Trophoblast cell (in vitro differentiated cells and primary cell): ENCODE measurements around the gene SNRK.

ENCODE experiments used
- DNase-seq, 2 donors: peaks; one replicate each; pipeline ENCODE4 v3.0.0-alpha.2; 2016
- H2AFZ ChIP-seq: 2 replicates; pipeline ENCODE4 v1.6.1; 2013; ENCODE audit warnings: low read length, moderate library complexity, mild to moderate bottlenecking; ENCODE audit not compliant: insufficient read depth, poor library complexity
- H2AK5ac ChIP-seq: 2 replicates; pipeline ENCODE4 v1.6.1; 2013; ENCODE audit warnings: mild to moderate bottlenecking, low read length
- H2BK120ac ChIP-seq: 2 replicates; pipeline ENCODE4 v1.6.1; 2013; ENCODE audit warnings: low read length, mild to moderate bottlenecking, moderate library complexity; ENCODE audit not compliant: insufficient read depth, poor library complexity
- H2BK12ac ChIP-seq: 2 replicates; pipeline ENCODE4 v1.6.1; 2013; ENCODE audit warnings: mild to moderate bottlenecking, low read length, moderate library complexity
- H2BK5ac ChIP-seq: 2 replicates; pipeline ENCODE4 v1.6.1; 2013; ENCODE audit warnings: low read length, low read depth, moderate library complexity, mild to moderate bottlenecking; ENCODE audit not compliant: poor library complexity
- H3K14ac ChIP-seq: 2 replicates; pipeline ENCODE4 v1.6.1; 2013; ENCODE audit warnings: mild to moderate bottlenecking, low read length
- H3K18ac ChIP-seq: 2 replicates; pipeline ENCODE4 v1.6.1; 2013; ENCODE audit warnings: mild to moderate bottlenecking, low read length
- H3K23ac ChIP-seq: 2 replicates; pipeline ENCODE4 v1.6.1; 2013; ENCODE audit warnings: low read length
- H3K27ac ChIP-seq: 2 replicates; pipeline ENCODE4 v1.5.1; 2013; ENCODE audit warnings: low read depth, mild to moderate bottlenecking, inconsistent platforms, low read length, moderate library complexity
- H3K27me3 ChIP-seq: 2 replicates; pipeline ENCODE4 v1.6.1; 2013; ENCODE audit warnings: inconsistent platforms, mild to moderate bottlenecking, low read length, moderate library complexity; ENCODE audit not compliant: insufficient read depth
- H3K36me3 ChIP-seq, 2 experiments: 1 replicate in 1 of 2; 2 replicates in 1 of 2; pipeline ENCODE4 v1.6.1; 2013; ENCODE audit warnings: low read length in 2 of 2, mild to moderate bottlenecking in 2 of 2, moderate library complexity in 1 of 2; ENCODE audit not compliant: insufficient read depth in 2 of 2, control insufficient read depth in 1 of 2
- H3K4ac ChIP-seq: 2 replicates; pipeline ENCODE4 v1.6.1; 2013; ENCODE audit warnings: low read depth, mild to moderate bottlenecking, low read length, moderate library complexity
- H3K4me1 ChIP-seq, 2 experiments: 1 replicate in 1 of 2; 2 replicates in 1 of 2; pipeline ENCODE4 v1.6.1; 2013; ENCODE audit warnings: low read length in 2 of 2, mild to moderate bottlenecking in 2 of 2, moderate library complexity in 1 of 2; ENCODE audit not compliant: insufficient read depth in 2 of 2, control insufficient read depth in 1 of 2
- H3K4me2 ChIP-seq: 2 replicates; pipeline ENCODE4 v1.6.1; 2013; ENCODE audit warnings: inconsistent platforms, mild to moderate bottlenecking, low read length, moderate library complexity
- H3K4me3 ChIP-seq: 2 replicates; pipeline ENCODE4 v1.5.1; 2013; ENCODE audit warnings: mild to moderate bottlenecking, low read depth, low read length, inconsistent platforms
- H3K79me1 ChIP-seq: one replicate; pipeline ENCODE4 v1.6.1; 2013; ENCODE audit warnings: low read length
- H3K79me2 ChIP-seq: 2 replicates; pipeline ENCODE4 v1.6.1; 2013; ENCODE audit warnings: low read length, mild to moderate bottlenecking; ENCODE audit not compliant: control insufficient read depth, insufficient read depth, poor library complexity
- H3K9ac ChIP-seq: 2 replicates; pipeline ENCODE4 v1.6.1; 2013; ENCODE audit warnings: mild to moderate bottlenecking, low read length
- H3K9me3 ChIP-seq: 2 replicates; pipeline ENCODE4 v1.6.1; 2013; ENCODE audit warnings: low read depth, mild to moderate bottlenecking, control low read depth, inconsistent platforms, low read length; ENCODE audit not compliant: insufficient read depth
- H4K12ac ChIP-seq: 2 replicates; pipeline ENCODE4 v1.6.1; 2013; ENCODE audit warnings: low read depth, mild to moderate bottlenecking, low read length, moderate library complexity
- H4K8ac ChIP-seq: 2 replicates; pipeline ENCODE4 v1.6.1; 2013; ENCODE audit warnings: low read depth, mild to moderate bottlenecking, low read length, moderate library complexity
- H4K91ac ChIP-seq: one replicate; pipeline ENCODE4 v1.6.1; 2013; ENCODE audit warnings: low read depth, mild to moderate bottlenecking, low read length, moderate library complexity
- WGBS: extraction: QIAGEN DNeasy Blood & Tissue Kit; methylation state at CpG from one replicate; pipeline ENCODE4 v1.1.7; 2013; ENCODE audit warnings: missing lambda C conversion rate; ENCODE audit not compliant: insufficient read length, insufficient coverage; ENCODE audit errors: extremely low coverage; 5-methylcytosine and 5-hydroxymethylcytosine counted together

The SNRK gene

GRCh38 chr3:43281020-43281419 lies 5.3 kb upstream of the SNRK start:
- H4K8ac ChIP-seq, result no peak overlapping the region
- H3K27me3 ChIP-seq, result no peaks in the 10 kb centered on the region
- no peaks in the 10 kb centered on the region for H3K36me3 ChIP-seq
- DNase-seq, result no peak
- H3K4me3 ChIP-seq, result no peak overlapping the region
- H3K9me3 ChIP-seq, result no peaks in the 10 kb centered on the region
- H3K18ac ChIP-seq, result no peak overlapping the region
- no peak overlapping the region for H3K4ac ChIP-seq
- no peak overlapping the region for H4K12ac ChIP-seq
- WGBS, result no CpG with 5 or more reads among the region's 2 CpGs
- no peaks in the 10 kb centered on the region for H3K4me1 ChIP-seq
- no peak overlapping the region for H3K14ac ChIP-seq
- H3K79me1 ChIP-seq, result no peaks in the 10 kb centered on the region
- no peak overlapping the region for H4K91ac ChIP-seq
- H2AFZ ChIP-seq, result no peak overlapping the region
- no peak overlapping the region for H3K27ac ChIP-seq
- H2BK12ac ChIP-seq, result no peak overlapping the region
- no peak overlapping the region for H3K4me2 ChIP-seq
- no peaks in the 10 kb centered on the region for H3K79me2 ChIP-seq
- H3K9ac ChIP-seq, result no peak overlapping the region
- H2BK5ac ChIP-seq, result no peak overlapping the region
- H3K23ac ChIP-seq, result no peak overlapping the region
- no peak overlapping the region for H2BK120ac ChIP-seq
- no peak overlapping the region for H2AK5ac ChIP-seq

- DNase-seq, result no peak
- Histone ChIP-seq H3K9me3 (no peaks in the 10 kb centered on the region), H3K27ac (no peak overlapping the region), H3K4me3 (no peak overlapping the region), H2BK5ac (no peak overlapping the region), H3K4ac (no peak overlapping the region), H4K91ac (no peak overlapping the region), H3K4me2 (no peak overlapping the region), H2BK12ac (no peak overlapping the region), H3K36me3 (no peaks in the 10 kb centered on the region), H2AFZ (no peak overlapping the region), H2AK5ac (no peak overlapping the region), H3K9ac (no peak overlapping the region), H3K27me3 (no peaks in the 10 kb centered on the region), H3K79me2 (peaks cover 6% of the 10 kb centered on the region), H4K8ac (no peak overlapping the region), H3K79me1 (peaks cover 2% of the 10 kb centered on the region), H3K23ac (no peak overlapping the region), H2BK120ac (no peak overlapping the region), H4K12ac (no peak overlapping the region), H3K18ac (no peak overlapping the region), H3K4me1 (peaks cover 2 to 6% of the 10 kb centered on the region in 2 experiments), H3K14ac (no peak overlapping the region)
- no CpG with 5 or more reads among the region's 1 CpG for WGBS
Observed at GRCh38 chr3:43284171-43284570, 2.2 kb upstream of the SNRK start.

GRCh38 chr3:43285644-43286043 lies 696 bp upstream of the SNRK start:
- no peak overlapping the region for H3K23ac ChIP-seq

GRCh38 chr3:43286841-43287499 lies 630 bp downstream of the SNRK start:
- Histone ChIP-seq H2BK5ac (peak overlapping the region; percentile 93), H4K8ac (no peak overlapping the region), H4K91ac (peak overlapping the region; percentile 85), H3K79me1 (peaks cover 2% of the 10 kb centered on the region), H3K27me3 (no peaks in the 10 kb centered on the region), H2BK120ac (no peak overlapping the region), H4K12ac (no peak overlapping the region), H2BK12ac (no peak overlapping the region), H2AK5ac (no peak overlapping the region), H3K36me3 (peaks cover 0 to 2% of the 10 kb centered on the region in 2 experiments), H3K4ac (peak overlapping the region; percentile 19), H3K18ac (no peak overlapping the region), H3K23ac (no peak overlapping the region), H3K4me2 (peak overlapping the region; percentile 79), H3K27ac (peak overlapping the region; percentile 45), H2AFZ (peak overlapping the region; percentile 93), H3K14ac (peak overlapping the region; percentile 47), H3K4me1 (peaks cover 4 to 11% of the 10 kb centered on the region in 2 experiments), H3K9me3 (no peaks in the 10 kb centered on the region), H3K4me3 (peak overlapping the region; percentile 92), H3K79me2 (peaks cover 9% of the 10 kb centered on the region), H3K9ac (peak overlapping the region; percentile 87)
- DNase-seq, result peak; percentile 59 to 90
- WGBS, result no CpG with 5 or more reads among the region's 54 CpGs

More at GRCh38 chr3:43285644-43286043, 696 bp upstream of the SNRK start:
- H3K4me1 ChIP-seq, result peaks cover 4 to 7% of the 10 kb centered on the region in 2 experiments
- H2BK5ac ChIP-seq, result no peak overlapping the region
- no peak for DNase-seq
- no peak overlapping the region for H3K18ac ChIP-seq
- H3K79me1 ChIP-seq, result peaks cover 2% of the 10 kb centered on the region
- H3K4ac ChIP-seq, result no peak overlapping the region
- no peak overlapping the region for H2AFZ ChIP-seq
- WGBS, result no CpG with 5 or more reads among the region's 11 CpGs
- no peak overlapping the region for H3K4me2 ChIP-seq
- no peak overlapping the region for H2AK5ac ChIP-seq
- no peak overlapping the region for H3K9ac ChIP-seq
- no peak overlapping the region for H3K4me3 ChIP-seq
- H3K27ac ChIP-seq, result no peak overlapping the region
- no peak overlapping the region for H3K14ac ChIP-seq
- H3K36me3 ChIP-seq, result peaks cover 0 to 2% of the 10 kb centered on the region in 2 experiments
- no peaks in the 10 kb centered on the region for H3K27me3 ChIP-seq
- no peak overlapping the region for H2BK120ac ChIP-seq
- no peak overlapping the region for H4K91ac ChIP-seq
- peaks cover 9% of the 10 kb centered on the region for H3K79me2 ChIP-seq
- H2BK12ac ChIP-seq, result no peak overlapping the region
- H4K12ac ChIP-seq, result no peak overlapping the region
- H4K8ac ChIP-seq, result peak overlapping the region; percentile 36
- no peaks in the 10 kb centered on the region for H3K9me3 ChIP-seq
